Fibroblast of villous mesenchyme (primary cell): Measurements from ENCODE around the gene ANKRD13B. TPM values are rescaled to one million over a fixed set of nuclear protein-coding genes. Genes with fewer than 3 reads are reported as not detected.
A peak's percentile ranks its signal among the peaks of the same experiment; 100 is the strongest.

Experiments used
- DNase-seq: peaks from one replicate; pipeline ENCODE4 v3.0.0-alpha.2; 2010; ENCODE audit warnings: low read depth
- H3K4me3 ChIP-seq: 2 replicates; pipeline ENCODE4 v1.5.1; 2011; ENCODE audit warnings: low read depth, mild to moderate bottlenecking, low read length
- CTCF ChIP-seq: IDR thresholded peaks from 2 replicates; pipeline ENCODE4 v1.5.1; 2012; ENCODE audit warnings: low read depth, mild to moderate bottlenecking, low read length; ENCODE audit not compliant: insufficient read depth
- small RNA-seq: library from RNA; depleted of rRNA; stranded (forward); fragments of <200 nt; gene quantifications from one replicate; pipeline ENCODE3, GENCODE V24; 2012
- total RNA-seq: library from RNA; depleted of rRNA; stranded (reverse); fragments of >200 nt; gene quantifications from 2 replicates; pipeline ENCODE4 v1.2.3, GENCODE V29; 2012

Gene ANKRD13B
- total RNA-seq, 1 donor, result 8.6 TPM

- TF ChIP-seq CTCF, result no peak
- no peak for DNase-seq
- H3K4me3 ChIP-seq, result no peak overlapping the region
These were observed 68.3 kb downstream of the ANKRD13B start for GRCh38 chr17:29661213-29661612.

DNA sequence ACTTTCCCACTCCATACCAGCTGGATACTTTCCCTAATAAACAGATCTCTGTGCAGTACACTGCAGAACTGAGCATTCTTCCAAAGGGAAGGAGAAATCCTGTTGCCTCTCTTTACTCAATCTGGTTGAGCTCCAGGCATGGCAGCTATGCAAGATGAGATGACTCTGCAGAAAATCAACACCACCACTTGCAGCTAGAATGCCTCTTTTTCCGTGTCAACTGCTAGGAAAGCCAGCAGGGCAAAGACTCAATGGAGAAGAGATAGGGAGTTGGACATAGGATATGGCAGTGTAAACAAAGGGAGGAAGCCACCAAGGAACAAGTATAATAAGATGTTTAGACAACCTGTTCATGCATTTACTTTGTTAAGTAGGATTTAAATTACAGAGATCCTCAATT is 70.2 kb downstream of the ANKRD13B start:
- DNase-seq, result peak; percentile 71
- H3K4me3 ChIP-seq, result no peak overlapping the region
- TF ChIP-seq CTCF, result no peak

Small RNAs within 50 kb of the gene (small RNA-seq; reads per million reads assigned to genes)
- not detected for gene RNU6-920P

Other genes starting within 250 kb of the ANKRD13B start
- 64.1 and 70.4 TPM in 2 replicates for gene TAOK1, start 202.8 kb upstream of the ANKRD13B start, total RNA-seq
- 8.2 and 9.3 TPM in 2 replicates for gene ABHD15, start 26.1 kb upstream of the ANKRD13B start, total RNA-seq
- 51.8 and 54.8 TPM in 2 replicates for gene TP53I13, start 24.4 kb upstream of the ANKRD13B start, total RNA-seq
- 23.2 and 26.3 TPM in 2 replicates for gene GIT1, start 3.5 kb upstream of the ANKRD13B start, total RNA-seq
- gene CORO6, start 29.8 kb downstream of the ANKRD13B start, total RNA-seq, result 5.6 and 7.4 TPM in 2 replicates